Central memory CD4-positive, alpha-beta T cell (primary cell): ENCODE data around the gene REL.
A peak's percentile ranks its signal among the peaks of the same experiment; 100 is the strongest.
"Not testable (repeated sequence)": the region's sequence is repeated elsewhere in the genome, so short reads cannot be mapped to it uniquely, and the experiment has no call there.

Source experiments
- DNase-seq: peaks from one replicate; pipeline ENCODE4 v3.0.0; 2022

The REL gene

GRCh38 chr2:60926741-60927552 is 45.6 kb downstream of the REL start:
- no peak for DNase-seq

DNA sequence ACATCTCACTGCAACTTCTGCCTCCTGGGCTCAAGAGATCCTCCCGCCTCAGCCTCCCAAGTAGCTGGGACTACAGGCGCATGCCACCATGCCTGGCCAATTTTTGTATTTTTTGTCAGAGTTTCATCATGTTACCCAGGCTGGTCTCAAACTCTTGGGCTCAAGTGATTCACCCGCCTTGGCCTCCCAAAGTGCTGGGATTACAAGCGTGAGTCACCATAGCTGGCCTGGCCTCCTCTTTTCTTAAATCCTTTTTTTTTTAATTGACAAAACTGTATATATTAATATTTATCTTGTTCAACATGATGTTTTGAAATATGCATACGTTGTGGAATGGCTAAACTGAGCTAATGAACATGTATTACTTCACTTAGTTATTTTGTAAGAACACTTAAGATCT is 50.7 kb downstream of the REL start:
- not testable (repeated sequence) for DNase-seq

DNA sequence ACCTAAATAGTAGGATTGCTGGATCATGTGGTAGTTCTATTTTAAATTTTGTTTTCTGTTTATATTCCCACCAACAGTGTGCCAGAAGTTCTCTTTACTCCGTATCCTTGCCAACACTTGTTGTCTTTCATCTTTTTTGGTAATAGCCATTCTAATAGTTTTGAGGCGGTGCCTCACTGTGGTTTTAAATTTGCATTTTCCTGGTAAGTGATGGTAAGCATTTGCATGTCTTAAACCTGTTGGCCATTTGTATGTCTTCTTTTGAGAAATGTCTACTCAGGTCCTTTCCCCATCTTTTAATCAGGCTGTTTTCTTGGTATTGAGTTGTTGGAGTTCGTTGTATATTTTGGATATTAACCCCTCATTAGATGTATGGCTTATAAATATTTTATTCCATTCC is 51.6 kb downstream of the REL start:
- DNase-seq, result no peak

DNA sequence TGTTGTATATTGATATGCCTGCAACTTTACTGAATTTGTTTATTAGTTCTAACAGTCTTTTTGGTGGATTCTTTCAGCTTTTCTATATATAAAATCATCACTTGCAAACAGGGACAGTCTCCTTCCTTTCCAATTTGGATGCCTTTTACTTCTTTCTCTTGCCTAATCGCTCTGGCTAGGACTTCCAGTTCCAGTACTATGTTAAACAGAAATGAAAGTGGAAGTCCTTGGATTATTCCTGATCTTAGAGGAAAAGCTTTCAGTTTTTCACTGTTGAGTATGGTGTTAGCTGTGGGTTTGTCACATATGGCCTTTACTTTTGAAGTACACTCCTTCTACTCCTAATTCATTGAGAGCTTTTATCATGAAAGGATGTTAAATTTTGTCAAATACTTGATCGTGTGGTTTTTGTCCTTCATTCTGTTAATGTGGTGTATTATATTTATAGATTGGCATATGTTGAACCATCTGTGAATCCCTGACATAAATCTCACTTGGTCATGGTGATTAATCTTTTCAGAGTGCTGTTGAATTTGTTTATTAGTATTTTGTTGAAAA is 52.9 kb downstream of the REL start:
- no peak for DNase-seq

GRCh38 chr2:60936757-60937156 is 55.4 kb downstream of the REL start:
- no peak for DNase-seq

GRCh38 chr2:60938301-60938700 is 56.9 kb downstream of the REL start:
- DNase-seq, result no peak

- DNase-seq, result no peak
These were observed 58.2 kb downstream of the REL start for GRCh38 chr2:60939622-60940021.

DNA sequence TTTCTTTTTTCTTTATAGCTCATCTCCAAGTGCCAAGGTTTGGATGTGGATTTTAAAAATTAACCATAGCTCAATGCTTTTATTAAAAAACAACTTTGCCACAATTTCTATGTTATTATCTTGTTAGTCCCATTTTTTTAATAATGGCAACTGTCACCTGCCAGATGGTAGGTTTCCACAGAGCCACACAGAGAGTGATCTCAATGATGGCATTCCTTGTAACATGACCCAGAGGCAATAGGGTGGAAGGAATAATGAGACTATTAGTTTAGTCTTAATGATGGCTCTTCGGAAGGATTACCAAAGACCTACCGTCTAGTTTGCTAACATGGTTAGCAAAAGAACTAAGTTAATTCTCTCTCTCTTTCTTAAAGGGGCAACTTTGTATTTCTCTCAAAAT is 64.0 kb downstream of the REL start:
- DNase-seq, result no peak

DNA sequence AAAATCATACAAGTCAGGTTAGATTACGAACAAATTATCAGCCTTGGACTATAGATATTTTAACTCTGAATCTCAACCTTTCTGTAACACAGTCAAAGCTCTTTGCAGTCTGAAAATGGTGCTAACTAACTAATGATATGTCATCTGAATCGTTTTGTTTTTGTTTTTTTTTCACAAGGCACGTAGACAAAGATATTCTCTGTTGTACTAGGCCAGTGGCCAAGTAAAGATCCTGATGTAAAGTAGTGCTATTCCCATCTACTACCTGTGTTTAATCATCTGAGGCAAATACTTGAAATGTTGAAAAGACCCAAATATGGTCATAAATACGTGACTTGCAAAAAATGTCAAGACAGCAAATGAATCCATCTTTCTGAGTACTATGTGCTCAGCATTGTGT is 65.7 kb downstream of the REL start:
- no peak for DNase-seq

GRCh38 chr2:60948161-60948560 is 66.8 kb downstream of the REL start:
- DNase-seq, result no peak

- no peak for DNase-seq
These were observed 67.7 kb downstream of the REL start for GRCh38 chr2:60948926-60949579.

- no peak for DNase-seq
These were observed 72.8 kb downstream of the REL start for GRCh38 chr2:60954139-60954538.

DNA sequence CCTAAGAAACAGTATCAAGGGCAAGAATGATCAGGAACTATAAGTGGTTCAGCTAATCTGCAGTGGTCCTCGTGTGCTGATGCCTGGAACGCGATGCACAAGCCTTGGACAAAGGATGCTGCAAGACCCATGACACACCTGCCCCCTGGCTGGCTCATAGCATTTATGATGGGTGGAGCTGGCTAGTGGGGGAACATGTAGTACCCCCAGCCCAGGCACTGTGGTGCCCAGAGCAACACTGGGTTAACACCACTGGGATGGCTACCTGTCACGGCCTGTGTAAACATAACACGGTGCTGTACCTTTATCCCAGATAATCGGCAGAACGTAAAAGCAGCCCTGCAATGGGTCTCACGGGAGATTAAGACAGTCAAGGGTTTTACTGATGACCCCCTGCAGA is 75.8 kb downstream of the REL start:
- DNase-seq, result no peak

DNA sequence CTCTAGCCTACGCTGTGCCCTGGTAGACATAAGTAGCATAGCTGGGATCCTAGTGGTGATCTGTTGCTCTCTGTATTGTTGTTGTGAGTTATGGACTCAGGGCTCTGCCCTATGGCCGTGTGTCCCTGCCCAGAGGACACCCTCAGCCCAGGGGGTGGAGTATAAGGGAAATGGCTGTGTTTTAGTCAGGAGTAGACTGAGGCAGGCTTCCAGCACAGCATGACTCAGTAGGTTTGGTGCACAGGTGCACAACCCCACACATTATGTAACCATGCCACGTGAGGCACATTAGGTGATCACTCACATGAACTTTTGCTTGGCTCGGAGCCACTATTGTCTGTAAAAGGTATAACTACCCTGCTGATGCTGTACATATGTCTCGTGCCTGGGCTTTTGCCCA is 76.3 kb downstream of the REL start:
- DNase-seq, result no peak

- DNase-seq, result no peak
These were observed 77.0 kb downstream of the REL start for GRCh38 chr2:60958361-60958760.

GRCh38 chr2:60958800-60959199 is 77.4 kb downstream of the REL start:
- DNase-seq, result no peak

GRCh38 chr2:60959501-60959900 is 78.1 kb downstream of the REL start:
- DNase-seq, result no peak

GRCh38 chr2:60960706-60961105 is 79.3 kb downstream of the REL start:
- no peak for DNase-seq

DNA sequence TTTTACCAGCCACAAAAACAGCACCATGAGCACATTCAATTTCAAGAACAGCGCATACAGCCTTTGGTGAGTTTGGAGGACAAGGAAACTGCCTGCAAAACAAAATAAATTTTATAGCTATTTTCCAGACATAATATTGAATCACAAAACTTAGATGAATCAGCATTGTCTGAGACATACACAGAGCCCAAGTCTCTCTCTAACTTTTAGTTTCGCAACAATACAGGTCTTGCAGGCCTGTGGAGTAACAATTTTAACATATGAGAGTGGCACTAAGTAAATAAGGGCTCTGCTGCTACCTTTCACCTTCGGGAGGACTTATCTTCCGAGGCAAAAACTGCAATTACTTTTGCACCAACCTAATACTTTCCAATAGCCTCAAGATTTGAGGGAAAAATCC is 80.1 kb downstream of the REL start:
- no peak for DNase-seq

DNA sequence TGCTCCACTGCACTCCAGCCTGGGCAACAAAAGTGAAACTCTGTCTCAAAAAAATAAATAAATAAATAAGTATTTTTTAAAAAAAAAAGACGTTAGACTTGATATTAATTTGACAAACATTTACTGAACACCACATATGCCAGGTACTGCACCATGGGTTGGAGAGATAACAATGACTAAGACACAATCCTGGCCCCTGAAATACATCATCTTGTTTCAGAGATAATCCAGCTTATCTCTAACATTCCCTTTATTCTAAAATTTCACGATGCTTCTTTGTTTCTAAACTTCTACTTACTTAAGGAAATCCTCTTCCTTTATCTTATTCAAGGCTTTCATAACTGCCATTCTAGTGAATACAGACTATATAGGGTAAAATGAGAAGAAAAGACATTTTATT is 81.2 kb downstream of the REL start:
- DNase-seq, result no peak

GRCh38 chr2:60963190-60963589 is 81.8 kb downstream of the REL start:
- no peak for DNase-seq

GRCh38 chr2:60964651-60965498 is 83.5 kb downstream of the REL start:
- DNase-seq, result peak; percentile 53

- no peak for DNase-seq
These were observed 84.1 kb downstream of the REL start for GRCh38 chr2:60965499-60965785.
